Nephron progenitor cell (in vitro differentiated cells): ENCODE results near the gene PLXNA4.

Experiments used
- DNase-seq: peaks from one replicate; pipeline ENCODE4 v3.0.0; 2021
- H3K27ac Mint-ChIP-seq: 2 replicates; pipeline ENCODE4 v1.8.0; 2021; ENCODE audit warnings: mild to moderate bottlenecking, moderate library complexity, mixed read lengths
- H3K27me3 Mint-ChIP-seq: 2 replicates; pipeline ENCODE4 v1.8.0; 2021; ENCODE audit warnings: mild to moderate bottlenecking, low read depth, mixed read lengths; ENCODE audit not compliant: poor library complexity
- H3K36me3 Mint-ChIP-seq: 2 replicates; pipeline ENCODE4 v1.8.0; 2021; ENCODE audit warnings: low read depth, mixed read lengths
- H3K4me1 Mint-ChIP-seq: 2 replicates; pipeline ENCODE4 v1.8.0; 2021; ENCODE audit warnings: mixed read lengths
- H3K4me3 Mint-ChIP-seq: 2 replicates; pipeline ENCODE4 v1.8.0; 2021; ENCODE audit warnings: mild to moderate bottlenecking, moderate library complexity, mixed read lengths
- H3K9me3 Mint-ChIP-seq: 2 replicates; pipeline ENCODE4 v1.8.0; 2021; ENCODE audit warnings: mild to moderate bottlenecking, moderate library complexity, mixed read lengths
- TF ChIP-seq, protein P1 (sequence below): fragments of 200-600 bp; sonication (generic); IDR thresholded peaks from 2 replicates; pipeline ENCODE4 v1.5.0; 2021; ENCODE audit warnings: antibody characterized with exemption

Gene PLXNA4

GRCh38 chr7:132349075-132349474 is 227.2 kb downstream of the PLXNA4 start:
- Mint-ChIP-seq H3K4me3 (no peak overlapping the region), H3K27ac (no peak overlapping the region), H3K9me3 (no peaks in the 10 kb centered on the region), H3K36me3 (no peaks in the 10 kb centered on the region), H3K4me1 (peaks cover 77% of the 10 kb centered on the region), H3K27me3 (peaks cover 8% of the 10 kb centered on the region)
- TF ChIP-seq, protein P1, sequence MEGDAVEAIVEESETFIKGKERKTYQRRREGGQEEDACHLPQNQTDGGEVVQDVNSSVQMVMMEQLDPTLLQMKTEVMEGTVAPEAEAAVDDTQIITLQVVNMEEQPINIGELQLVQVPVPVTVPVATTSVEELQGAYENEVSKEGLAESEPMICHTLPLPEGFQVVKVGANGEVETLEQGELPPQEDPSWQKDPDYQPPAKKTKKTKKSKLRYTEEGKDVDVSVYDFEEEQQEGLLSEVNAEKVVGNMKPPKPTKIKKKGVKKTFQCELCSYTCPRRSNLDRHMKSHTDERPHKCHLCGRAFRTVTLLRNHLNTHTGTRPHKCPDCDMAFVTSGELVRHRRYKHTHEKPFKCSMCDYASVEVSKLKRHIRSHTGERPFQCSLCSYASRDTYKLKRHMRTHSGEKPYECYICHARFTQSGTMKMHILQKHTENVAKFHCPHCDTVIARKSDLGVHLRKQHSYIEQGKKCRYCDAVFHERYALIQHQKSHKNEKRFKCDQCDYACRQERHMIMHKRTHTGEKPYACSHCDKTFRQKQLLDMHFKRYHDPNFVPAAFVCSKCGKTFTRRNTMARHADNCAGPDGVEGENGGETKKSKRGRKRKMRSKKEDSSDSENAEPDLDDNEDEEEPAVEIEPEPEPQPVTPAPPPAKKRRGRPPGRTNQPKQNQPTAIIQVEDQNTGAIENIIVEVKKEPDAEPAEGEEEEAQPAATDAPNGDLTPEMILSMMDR = no peak
- DNase-seq = no peak

- Mint-ChIP-seq H3K4me1 (peaks cover 70% of the 10 kb centered on the region), H3K27ac (no peak overlapping the region), H3K4me3 (peak overlapping the region; percentile 2), H3K9me3 (no peaks in the 10 kb centered on the region), H3K36me3 (no peaks in the 10 kb centered on the region), H3K27me3 (peaks cover 11% of the 10 kb centered on the region)
- no peak for DNase-seq
- TF ChIP-seq, protein P1 = no peak
Observed at GRCh38 chr7:132348341-132348740, 227.9 kb downstream of the PLXNA4 start.

DNA sequence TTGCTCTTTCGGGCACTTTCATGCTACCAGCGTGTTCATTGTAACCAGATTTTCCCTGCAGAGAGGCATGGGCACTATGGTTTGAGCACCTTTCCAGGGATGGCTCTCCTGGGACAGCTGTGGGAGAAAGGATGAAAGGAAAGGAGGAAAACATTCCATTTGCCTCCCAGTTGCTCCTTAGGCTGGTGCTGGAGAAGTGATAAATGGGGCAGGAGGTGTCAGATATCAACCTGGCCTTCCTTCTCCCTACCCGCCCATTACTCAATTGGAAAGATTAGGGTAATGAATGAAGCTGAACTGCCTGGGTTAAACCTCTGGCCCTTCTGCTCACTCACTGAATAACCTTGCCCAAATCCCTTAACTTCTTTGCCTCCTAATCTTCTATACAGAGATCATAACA is 228.4 kb downstream of the PLXNA4 start:
- H3K4me3 Mint-ChIP-seq = peak overlapping the region; percentile 2
- no peaks in the 10 kb centered on the region for H3K36me3 Mint-ChIP-seq
- H3K27me3 Mint-ChIP-seq = peaks cover 14% of the 10 kb centered on the region
- H3K9me3 Mint-ChIP-seq = no peaks in the 10 kb centered on the region
- no peak overlapping the region for H3K27ac Mint-ChIP-seq
- peaks cover 65% of the 10 kb centered on the region for H3K4me1 Mint-ChIP-seq
- DNase-seq = peak; percentile 15
- TF ChIP-seq, protein P1 = no peak

- Mint-ChIP-seq H3K27ac (no peak overlapping the region), H3K27me3 (peaks cover 19% of the 10 kb centered on the region), H3K36me3 (no peaks in the 10 kb centered on the region), H3K4me1 (peaks cover 58% of the 10 kb centered on the region), H3K4me3 (no peak overlapping the region), H3K9me3 (no peaks in the 10 kb centered on the region)
- TF ChIP-seq, protein P1 = no peak
- DNase-seq = no peak
Observed at GRCh38 chr7:132347123-132347522, 229.1 kb downstream of the PLXNA4 start.

DNA sequence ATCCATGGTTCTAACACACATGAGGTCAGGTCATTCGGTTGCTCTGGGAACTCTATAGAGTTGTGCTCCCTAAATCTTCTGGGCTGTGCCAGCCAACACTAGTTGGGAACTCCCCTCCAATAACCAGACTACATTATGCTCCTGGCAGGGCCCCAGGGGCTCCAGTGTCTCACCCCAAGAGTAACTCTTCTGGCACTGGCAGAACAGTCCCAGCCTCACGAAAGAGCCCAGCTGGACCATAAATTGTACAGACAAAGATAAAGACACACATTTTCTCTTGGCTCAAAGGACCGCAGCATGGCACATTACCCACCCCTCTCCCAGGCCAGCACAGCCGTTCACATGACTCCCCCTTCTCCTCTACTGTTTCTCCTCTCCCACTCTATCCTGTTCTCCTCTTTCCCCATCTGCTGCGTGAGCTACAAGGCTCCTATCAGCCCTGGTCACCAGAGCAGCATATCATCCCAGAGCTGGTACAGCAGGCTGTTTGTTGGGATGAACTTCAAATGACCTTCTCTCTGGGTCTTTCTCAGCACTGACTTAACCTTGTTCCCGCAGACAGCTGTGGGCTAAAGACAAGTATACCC is 230.6 kb downstream of the PLXNA4 start:
- H3K27me3 Mint-ChIP-seq = peaks cover 24% of the 10 kb centered on the region
- H3K4me3 Mint-ChIP-seq = no peak overlapping the region
- no peaks in the 10 kb centered on the region for H3K36me3 Mint-ChIP-seq
- TF ChIP-seq, protein P1 = no peak
- DNase-seq = no peak
- H3K27ac Mint-ChIP-seq = no peak overlapping the region
- H3K4me1 Mint-ChIP-seq = peaks cover 51% of the 10 kb centered on the region
- no peaks in the 10 kb centered on the region for H3K9me3 Mint-ChIP-seq

- no peaks in the 10 kb centered on the region for H3K36me3 Mint-ChIP-seq
- TF ChIP-seq, protein P1 = no peak
- H3K4me1 Mint-ChIP-seq = peaks cover 51% of the 10 kb centered on the region
- no peak overlapping the region for H3K4me3 Mint-ChIP-seq
- DNase-seq = no peak
- no peak overlapping the region for H3K27ac Mint-ChIP-seq
- H3K27me3 Mint-ChIP-seq = peaks cover 30% of the 10 kb centered on the region
- no peaks in the 10 kb centered on the region for H3K9me3 Mint-ChIP-seq
Observed at GRCh38 chr7:132345030-132345429, 231.2 kb downstream of the PLXNA4 start.
